KMS-11 (cell line): ENCODE results near the gene ING2.
A peak's percentile ranks its signal among the peaks of the same experiment; 100 is the strongest.

Source experiments
- H2AFZ ChIP-seq: fragments of 200-600 bp; sonication (generic); 2 replicates; pipeline ENCODE4 v1.6.1; 2016; ENCODE audit warnings: antibody characterized with exemption, mixed run types, low read depth
- H3K27ac ChIP-seq: fragments of 200-600 bp; sonication (generic); 2 replicates; pipeline ENCODE4 v1.6.1; 2016; ENCODE audit warnings: mild to moderate bottlenecking, mixed run types
- H3K27me3 ChIP-seq: fragments of 200-600 bp; sonication (generic); 2 replicates; pipeline ENCODE4 v1.6.1; 2017; ENCODE audit warnings: mild to moderate bottlenecking, low read depth, mixed run types, moderate library complexity; ENCODE audit not compliant: insufficient read depth
- H3K36me3 ChIP-seq: fragments of 200-600 bp; sonication (generic); 2 replicates; pipeline ENCODE4 v1.6.1; 2017; ENCODE audit warnings: mild to moderate bottlenecking, mixed run types; ENCODE audit not compliant: insufficient read depth
- H3K4me1 ChIP-seq: fragments of 200-600 bp; sonication (generic); 2 replicates; pipeline ENCODE4 v1.6.1; 2016; ENCODE audit warnings: mild to moderate bottlenecking, low read depth, mixed run types; ENCODE audit not compliant: poor library complexity, severe bottlenecking
- H3K4me2 ChIP-seq: fragments of 200-600 bp; sonication (generic); 2 replicates; pipeline ENCODE4 v1.7.0; 2016; ENCODE audit warnings: mild to moderate bottlenecking, mixed run types
- H3K4me3 ChIP-seq: fragments of 200-600 bp; sonication (generic); IDR thresholded peaks from 2 replicates; pipeline ENCODE4 v1.6.1; 2017; ENCODE audit warnings: low read depth, low read length, mixed read lengths; ENCODE audit not compliant: insufficient read depth
- H3K79me2 ChIP-seq: fragments of 200-600 bp; sonication (generic); 2 replicates; pipeline ENCODE4 v1.6.1; 2016; ENCODE audit warnings: low read depth, mixed run types; ENCODE audit not compliant: insufficient read depth
- H3K9ac ChIP-seq: fragments of 200-600 bp; sonication (generic); 2 replicates; pipeline ENCODE4 v1.6.1; 2016; ENCODE audit warnings: mild to moderate bottlenecking, mixed run types
- H4K20me1 ChIP-seq: fragments of 200-600 bp; sonication (generic); 2 replicates; pipeline ENCODE4 v1.6.1; 2016; ENCODE audit warnings: mild to moderate bottlenecking, mixed run types; ENCODE audit not compliant: insufficient read depth
- TF ChIP-seq, protein P1 (sequence below): fragments of 200-600 bp; sonication (generic); conservative IDR thresholded peaks from 2 replicates; pipeline ENCODE4 v1.6.1; 2017; ENCODE audit warnings: low read depth, mild to moderate bottlenecking, antibody characterized with exemption, low read length, moderate library complexity, mixed read lengths

Gene ING2

DNA sequence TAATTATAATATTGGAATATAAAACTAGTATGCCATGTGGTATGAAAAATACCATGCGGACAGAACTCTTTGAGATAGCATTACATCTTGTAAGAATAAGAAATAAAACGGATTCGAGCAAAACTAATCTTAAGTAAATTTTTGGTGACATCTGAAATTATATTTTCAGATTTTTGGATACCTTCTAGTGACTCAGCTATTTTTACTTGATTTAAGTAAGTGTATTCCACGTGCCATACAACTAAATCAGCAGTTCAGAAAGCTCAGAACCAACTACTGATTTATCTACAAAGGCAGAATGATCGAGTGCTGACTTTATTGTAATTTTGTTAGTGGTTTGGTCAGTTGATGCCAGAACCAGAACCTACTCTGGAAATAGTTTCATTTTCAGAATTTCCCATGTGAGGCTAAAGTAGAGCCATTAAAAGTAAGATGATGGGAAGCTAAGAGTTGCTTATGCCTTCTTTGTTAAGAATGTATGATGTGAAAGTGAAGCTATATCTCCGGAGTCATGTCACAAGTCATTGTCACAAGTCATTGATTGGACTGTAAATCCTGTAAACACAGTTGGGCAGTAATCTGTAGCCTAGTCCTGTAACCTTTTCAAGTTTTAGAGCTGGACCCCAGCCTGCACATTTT lies 4.0 kb downstream of the ING2 start:
- H3K27ac ChIP-seq: peak overlapping the region; percentile 29; the same call in 1 of the 2 replicates
- TF ChIP-seq, protein P1, sequence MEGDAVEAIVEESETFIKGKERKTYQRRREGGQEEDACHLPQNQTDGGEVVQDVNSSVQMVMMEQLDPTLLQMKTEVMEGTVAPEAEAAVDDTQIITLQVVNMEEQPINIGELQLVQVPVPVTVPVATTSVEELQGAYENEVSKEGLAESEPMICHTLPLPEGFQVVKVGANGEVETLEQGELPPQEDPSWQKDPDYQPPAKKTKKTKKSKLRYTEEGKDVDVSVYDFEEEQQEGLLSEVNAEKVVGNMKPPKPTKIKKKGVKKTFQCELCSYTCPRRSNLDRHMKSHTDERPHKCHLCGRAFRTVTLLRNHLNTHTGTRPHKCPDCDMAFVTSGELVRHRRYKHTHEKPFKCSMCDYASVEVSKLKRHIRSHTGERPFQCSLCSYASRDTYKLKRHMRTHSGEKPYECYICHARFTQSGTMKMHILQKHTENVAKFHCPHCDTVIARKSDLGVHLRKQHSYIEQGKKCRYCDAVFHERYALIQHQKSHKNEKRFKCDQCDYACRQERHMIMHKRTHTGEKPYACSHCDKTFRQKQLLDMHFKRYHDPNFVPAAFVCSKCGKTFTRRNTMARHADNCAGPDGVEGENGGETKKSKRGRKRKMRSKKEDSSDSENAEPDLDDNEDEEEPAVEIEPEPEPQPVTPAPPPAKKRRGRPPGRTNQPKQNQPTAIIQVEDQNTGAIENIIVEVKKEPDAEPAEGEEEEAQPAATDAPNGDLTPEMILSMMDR: no peak
- no peak overlapping the region; the same call in 1 of the 2 replicates for H3K9ac ChIP-seq
- H3K4me1 ChIP-seq: peaks cover 27% of the 10 kb centered on the region
- no peak overlapping the region for H3K4me3 ChIP-seq
- H4K20me1 ChIP-seq: no peaks in the 10 kb centered on the region
- H3K27me3 ChIP-seq: no peaks in the 10 kb centered on the region
- peaks cover 45% of the 10 kb centered on the region for H3K79me2 ChIP-seq
- no peaks in the 10 kb centered on the region; the same call in 1 of the 2 replicates for H3K36me3 ChIP-seq
- no peak overlapping the region for H2AFZ ChIP-seq
- peak overlapping the region; percentile 89 for H3K4me2 ChIP-seq

DNA sequence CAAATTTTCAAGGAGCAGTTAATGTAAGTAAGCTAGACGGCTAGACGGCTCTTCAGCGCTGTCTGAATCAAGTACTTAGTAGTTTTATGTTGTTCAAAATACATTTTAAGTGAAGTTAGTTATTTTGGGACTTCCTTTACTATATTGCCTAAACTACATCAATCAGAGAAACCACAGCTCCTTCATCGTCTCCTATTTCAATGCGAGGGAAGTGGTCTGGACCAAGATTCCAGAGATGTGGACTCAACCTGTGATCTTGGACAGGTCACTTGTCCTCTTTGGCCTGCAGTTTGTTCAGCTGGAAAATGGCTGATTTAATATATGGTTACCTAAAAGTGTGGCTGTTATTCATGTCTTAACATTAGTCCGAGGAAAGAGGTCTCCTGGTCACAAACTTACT lies 10.6 kb downstream of the ING2 start:
- Histone ChIP-seq H2AFZ (no peak overlapping the region), H3K79me2 (peaks cover 7% of the 10 kb centered on the region; the same call in 1 of the 2 replicates), H3K27me3 (no peaks in the 10 kb centered on the region), H3K36me3 (no peaks in the 10 kb centered on the region; the same call in 1 of the 2 replicates), H3K4me3 (no peak overlapping the region), H3K27ac (no peak overlapping the region), H3K4me1 (peaks cover 14% of the 10 kb centered on the region), H4K20me1 (no peaks in the 10 kb centered on the region), H3K9ac (no peak overlapping the region), H3K4me2 (no peak overlapping the region)
- TF ChIP-seq, protein P1: no peak

DNA sequence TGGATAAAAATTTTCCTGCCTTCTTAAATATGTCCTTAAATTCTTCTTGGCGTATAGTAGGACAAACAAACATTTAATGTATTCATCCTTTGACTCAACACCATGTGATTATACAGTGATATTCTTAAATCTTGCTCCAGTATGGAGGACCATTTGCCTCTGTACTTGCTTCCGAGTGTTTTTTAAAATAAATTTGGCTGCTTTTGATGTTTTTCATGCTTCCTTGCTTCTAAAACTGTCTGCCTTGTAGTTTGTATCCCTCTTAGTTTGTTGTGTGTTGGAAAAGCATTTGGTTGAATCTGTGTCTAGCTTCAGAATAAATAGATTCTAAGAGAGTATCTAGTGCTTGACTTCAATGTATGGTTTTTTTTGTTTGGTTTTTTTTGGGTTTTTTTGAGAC lies 12.3 kb downstream of the ING2 start:
- peaks cover 14% of the 10 kb centered on the region for H3K4me1 ChIP-seq
- no peak overlapping the region; the same call in 1 of the 2 replicates for H3K4me2 ChIP-seq
- TF ChIP-seq, protein P1: no peak

DNA sequence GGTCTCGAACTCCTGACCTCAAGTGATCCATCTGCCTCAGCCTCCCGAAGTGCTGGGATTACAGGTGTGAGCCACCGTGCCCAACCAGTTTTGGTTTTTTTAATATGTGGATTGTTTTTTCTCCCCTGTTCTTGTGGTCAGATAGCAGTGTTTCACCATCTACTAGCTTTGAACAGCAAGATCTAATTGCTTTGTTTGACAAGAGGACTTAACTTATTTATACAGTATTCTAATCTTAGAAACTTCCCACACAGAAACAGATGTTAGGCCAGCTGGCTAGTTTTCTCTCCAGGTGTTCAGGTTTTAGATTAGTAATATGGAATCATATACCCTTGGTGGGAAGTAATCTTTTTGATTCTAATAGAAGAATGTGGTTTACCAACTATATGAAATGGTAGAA lies 12.9 kb downstream of the ING2 start:
- Histone ChIP-seq H3K79me2 (no peaks in the 10 kb centered on the region), H3K4me1 (peaks cover 14% of the 10 kb centered on the region), H3K4me3 (no peak overlapping the region), H3K27me3 (no peaks in the 10 kb centered on the region), H3K4me2 (peak overlapping the region; percentile 6; the same call in 1 of the 2 replicates), H2AFZ (no peak overlapping the region), H3K27ac (no peak overlapping the region), H4K20me1 (no peaks in the 10 kb centered on the region), H3K9ac (no peak overlapping the region), H3K36me3 (no peaks in the 10 kb centered on the region)
- TF ChIP-seq, protein P1: no peak

More for the DNA sequence above, 12.3 kb downstream of the ING2 start:
- no peak overlapping the region for H3K4me3 ChIP-seq
- H4K20me1 ChIP-seq: no peaks in the 10 kb centered on the region
- no peak overlapping the region for H2AFZ ChIP-seq
- H3K27ac ChIP-seq: no peak overlapping the region
- no peaks in the 10 kb centered on the region for H3K27me3 ChIP-seq
- no peaks in the 10 kb centered on the region for H3K79me2 ChIP-seq
- H3K36me3 ChIP-seq: no peaks in the 10 kb centered on the region
- H3K9ac ChIP-seq: no peak overlapping the region
